HG02870 (cell line): ENCODE measurements around the gene ST3GAL4.

Experiments used
- ATAC-seq: cut with Tn5 transposase; IDR thresholded peaks from one replicate; pipeline ENCODE4 v1.9.1; 2021; ENCODE audit warnings: mild to moderate bottlenecking, moderate library complexity; ENCODE audit not compliant: unreplicated experiment

Gene ST3GAL4

DNA sequence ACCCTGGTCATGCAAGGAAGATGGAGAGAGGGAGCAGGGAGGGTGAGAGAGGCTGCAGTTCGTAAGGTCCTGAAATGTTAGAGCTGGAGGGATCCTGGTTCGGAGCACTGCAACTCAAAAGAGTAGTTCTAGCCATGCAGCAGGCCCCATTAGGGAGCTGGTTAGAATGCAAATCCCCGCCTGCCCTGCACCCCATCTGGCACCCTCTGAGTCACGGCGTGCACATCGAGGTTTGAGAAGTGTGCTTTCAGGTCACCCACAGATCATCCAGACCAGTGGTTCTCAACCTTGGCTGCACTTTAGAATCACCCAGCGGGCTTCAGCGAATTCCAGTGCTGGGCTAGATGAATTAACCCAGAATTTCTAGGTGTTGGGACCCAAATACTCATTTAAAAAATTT lies 48.2 kb downstream of the ST3GAL4 start:
- peak; percentile 99 for ATAC-seq

DNA sequence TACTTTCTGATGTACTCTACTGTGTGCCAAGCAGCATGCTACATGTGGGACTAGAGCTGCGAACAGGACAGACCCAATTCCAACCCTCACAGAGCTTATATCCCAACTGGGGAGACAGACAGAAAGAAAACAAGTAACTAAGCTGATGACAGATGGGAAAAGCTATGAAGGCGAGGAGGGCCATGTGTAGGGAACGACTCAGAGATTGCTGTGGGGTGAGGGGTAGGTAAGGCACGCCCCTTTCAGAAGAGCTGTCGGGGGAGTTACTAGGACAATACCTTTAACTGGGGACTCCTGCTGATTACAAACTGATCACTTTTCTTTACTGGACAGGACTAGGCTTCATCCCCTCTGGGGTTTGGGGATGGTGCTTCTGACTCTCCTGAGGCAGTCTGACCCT lies 48.9 kb downstream of the ST3GAL4 start:
- ATAC-seq, result no peak

- ATAC-seq, result no peak
Measured at GRCh38 chr11:126405374-126405773, 49.9 kb downstream of the ST3GAL4 start.

- no peak for ATAC-seq
Measured at GRCh38 chr11:126405906-126406305, 50.4 kb downstream of the ST3GAL4 start.

DNA sequence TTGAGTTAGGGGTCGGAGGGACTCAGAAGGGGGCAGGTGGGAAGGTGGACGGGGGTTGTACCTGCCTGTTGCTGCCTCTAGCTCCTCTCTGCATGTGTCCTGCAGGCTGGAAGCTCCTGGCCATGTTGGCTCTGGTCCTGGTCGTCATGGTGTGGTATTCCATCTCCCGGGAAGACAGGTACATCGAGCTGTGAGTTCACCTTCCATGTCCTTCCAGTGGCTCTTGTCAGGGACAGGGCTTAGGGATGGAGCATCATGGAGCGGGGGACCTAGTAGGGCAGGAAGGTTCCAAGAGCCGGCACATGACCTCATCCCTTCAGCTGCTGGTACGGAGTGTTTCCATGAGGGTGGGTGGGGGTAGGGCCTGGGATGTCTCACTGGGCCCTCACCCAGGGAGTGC lies 50.9 kb downstream of the ST3GAL4 start:
- ATAC-seq, result no peak

DNA sequence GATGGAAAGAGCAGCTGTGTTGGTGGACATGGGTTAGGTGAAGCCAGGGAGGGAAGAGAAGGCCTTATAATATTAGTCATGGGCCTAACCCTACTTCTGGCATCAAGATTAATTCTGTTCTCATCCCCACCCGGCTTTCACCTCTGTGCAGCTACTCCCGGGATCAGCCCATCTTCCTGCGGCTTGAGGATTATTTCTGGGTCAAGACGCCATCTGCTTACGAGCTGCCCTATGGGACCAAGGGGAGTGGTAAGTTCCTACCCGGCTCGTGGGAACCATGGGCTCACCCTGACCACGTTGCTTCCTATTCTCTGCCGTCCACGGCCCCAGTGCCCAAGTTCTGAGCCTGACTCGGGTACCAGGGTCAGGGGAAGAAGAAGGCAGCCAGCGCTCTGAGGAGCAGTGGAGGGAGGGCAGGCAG lies 51.6 kb downstream of the ST3GAL4 start:
- no peak for ATAC-seq

GRCh38 chr11:126407682-126408288 lies 52.3 kb downstream of the ST3GAL4 start:
- no peak for ATAC-seq

- no peak for ATAC-seq
Measured at GRCh38 chr11:126408496-126408895, 53.0 kb downstream of the ST3GAL4 start.

DNA sequence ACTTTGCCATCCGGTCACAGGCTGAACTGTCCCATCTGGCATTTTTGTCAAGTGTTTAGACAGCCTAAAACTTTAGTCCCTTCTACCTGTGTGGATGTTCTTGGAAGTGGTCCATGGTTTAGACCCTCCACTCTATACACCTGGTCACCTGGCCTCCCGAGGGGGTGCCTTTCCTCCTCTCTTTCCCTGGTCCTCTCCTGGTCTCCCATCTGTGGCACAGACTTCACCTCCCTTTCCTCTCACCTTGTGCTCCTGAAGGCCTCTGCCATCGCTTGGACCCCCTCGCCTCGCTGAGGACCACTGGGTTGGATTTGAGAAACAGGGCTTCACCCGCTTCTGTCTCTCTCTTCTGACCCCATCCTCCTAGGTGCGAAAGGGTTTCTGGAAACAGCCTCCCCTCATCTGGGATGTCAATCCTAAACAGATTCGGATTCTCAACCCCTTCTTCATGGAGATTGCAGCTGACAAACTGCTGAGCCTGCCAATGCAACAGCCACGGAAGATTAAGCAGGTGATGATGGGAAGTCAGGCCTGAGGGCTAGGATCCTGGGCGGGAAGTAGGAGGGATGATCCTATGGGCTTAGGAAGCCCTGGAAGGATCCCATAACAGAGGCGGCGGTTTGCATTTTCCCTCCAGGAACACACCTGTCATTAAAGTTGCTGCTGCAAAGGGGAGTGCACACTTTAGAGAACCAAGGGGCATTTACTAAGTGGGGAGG lies 53.6 kb downstream of the ST3GAL4 start:
- ATAC-seq, result no peak

DNA sequence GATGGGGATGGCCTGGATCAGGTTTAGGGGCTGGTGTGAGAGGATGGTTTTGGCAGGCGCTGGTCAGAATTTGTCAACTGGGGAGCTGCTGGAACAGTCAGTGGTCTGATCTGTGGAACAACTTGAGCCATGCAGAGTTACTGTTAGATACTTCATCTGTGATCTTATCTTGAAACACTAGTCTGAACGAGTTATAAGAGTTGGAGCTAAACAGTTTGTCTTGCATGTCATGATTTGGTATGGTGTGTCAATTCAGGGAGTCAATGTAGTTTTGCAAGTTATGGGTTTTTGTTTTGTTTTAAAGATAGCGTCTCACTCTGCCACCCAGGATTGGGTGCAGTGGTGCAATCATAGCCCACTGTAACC lies 54.1 kb downstream of the ST3GAL4 start:
- ATAC-seq, result no peak

DNA sequence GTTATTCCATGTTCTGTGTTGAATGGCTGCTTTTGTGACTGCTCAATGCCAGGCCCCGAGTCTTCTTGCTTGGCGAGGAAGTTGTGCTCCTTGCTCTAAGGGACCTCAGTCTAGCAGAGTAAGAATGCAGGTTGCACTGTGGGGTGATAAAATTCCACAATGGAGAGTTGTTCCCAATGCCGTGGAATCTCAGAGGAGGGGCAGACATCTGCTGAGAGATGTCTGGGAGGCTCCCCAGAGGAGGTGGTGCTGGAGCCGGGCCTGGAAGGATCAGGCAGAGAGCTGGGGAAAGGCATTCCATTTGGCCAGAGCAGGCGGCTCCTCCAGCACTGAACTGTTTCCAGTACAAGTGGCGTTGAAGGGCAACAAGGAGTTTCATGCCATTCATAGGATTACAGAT lies 55.2 kb downstream of the ST3GAL4 start:
- no peak for ATAC-seq

- ATAC-seq, result no peak
Measured at GRCh38 chr11:126411971-126412381, 56.5 kb downstream of the ST3GAL4 start.

GRCh38 chr11:126413426-126413825 lies 57.9 kb downstream of the ST3GAL4 start:
- no peak for ATAC-seq

GRCh38 chr11:126413843-126414405 lies 58.4 kb downstream of the ST3GAL4 start:
- ATAC-seq, result no peak

DNA sequence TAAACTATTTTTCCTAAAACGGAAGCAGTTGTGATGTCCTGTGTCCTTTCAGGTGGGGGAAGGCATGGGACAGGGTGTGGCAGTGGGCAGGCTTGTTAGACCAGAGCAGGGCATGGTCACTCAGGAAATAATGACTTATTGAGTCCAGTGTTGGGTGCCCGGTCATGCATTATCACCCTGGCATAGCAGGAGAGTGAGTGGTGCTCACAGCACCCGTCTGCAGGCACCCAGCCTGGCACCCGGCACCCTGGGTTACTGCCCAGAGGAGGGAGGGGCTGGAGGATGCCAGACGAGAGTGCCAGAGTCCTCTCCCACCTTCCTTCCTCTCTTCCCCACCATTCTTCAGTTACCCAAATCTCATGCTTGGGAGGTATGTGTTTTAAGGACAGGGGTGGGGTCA lies 59.1 kb downstream of the ST3GAL4 start:
- no peak for ATAC-seq

- ATAC-seq, result no peak
Measured at GRCh38 chr11:126415128-126415527, 59.6 kb downstream of the ST3GAL4 start.

- ATAC-seq, result no peak
Measured at GRCh38 chr11:126415669-126416420, 60.4 kb downstream of the ST3GAL4 start.

DNA sequence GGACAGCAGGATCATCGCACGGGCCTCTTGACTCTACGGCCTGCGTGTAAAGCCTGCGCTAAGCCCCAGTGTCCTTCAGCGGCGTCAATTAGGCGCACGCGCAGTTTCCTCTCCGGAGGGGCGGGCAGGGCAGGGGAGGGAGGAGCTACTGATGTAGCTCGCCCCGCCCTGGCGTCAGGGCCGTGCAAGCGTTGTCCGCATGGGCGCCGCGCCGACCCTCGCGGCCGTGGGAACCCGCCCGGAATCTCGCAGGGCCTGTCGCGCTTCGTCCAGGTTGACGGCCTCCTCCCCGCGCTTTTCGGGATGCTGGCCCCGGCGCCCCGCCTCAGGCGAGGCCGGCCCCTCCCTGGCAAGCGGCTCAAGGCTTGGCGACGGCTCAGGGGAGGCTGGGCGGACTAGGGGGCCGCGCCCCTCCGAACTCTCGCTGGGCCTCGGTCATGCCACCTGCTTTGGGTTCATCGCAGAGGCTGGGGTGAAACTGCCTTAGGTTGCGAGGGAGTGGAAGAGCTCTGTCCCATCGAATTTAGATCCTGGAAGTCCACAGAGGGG lies 61.1 kb downstream of the ST3GAL4 start:
- ATAC-seq, result peak; percentile 64

- ATAC-seq, result no peak
Measured at GRCh38 chr11:126417091-126417862, 61.8 kb downstream of the ST3GAL4 start.

DNA sequence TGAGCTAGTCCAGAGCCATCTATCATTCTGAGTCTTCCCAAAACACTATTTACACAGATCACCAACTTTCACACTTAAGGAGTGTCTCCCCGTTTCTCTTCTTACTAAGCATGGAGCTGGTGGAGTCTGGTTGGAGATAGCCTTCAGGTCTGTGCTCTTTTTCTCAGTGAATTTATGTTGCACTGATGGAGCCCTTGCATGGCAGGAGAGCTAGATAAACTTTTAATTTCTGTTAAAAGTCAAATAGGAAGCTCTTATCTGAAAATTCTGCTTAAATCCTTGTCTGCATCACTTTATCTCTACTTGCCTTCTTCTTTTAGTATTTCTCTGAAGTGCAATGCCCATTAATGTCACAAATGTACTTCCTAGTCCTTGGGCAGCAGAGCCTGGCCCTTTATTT lies 63.4 kb downstream of the ST3GAL4 start:
- no peak for ATAC-seq
